CMK (cell line): ENCODE data around the gene APOA1.

ENCODE experiments used
- DNase-seq: peaks from one replicate; pipeline ENCODE4 v3.0.0-alpha.2; 2010; ENCODE audit warnings: low read depth

APOA1 gene

GRCh38 chr11:116833816-116834534 is 3.4 kb downstream of the APOA1 start:
- no peak for DNase-seq

- no peak for DNase-seq
Observed at GRCh38 chr11:116833491-116833815, 4.0 kb downstream of the APOA1 start.

- DNase-seq, result no peak
Observed at GRCh38 chr11:116832350-116833290, 4.8 kb downstream of the APOA1 start.

GRCh38 chr11:116831790-116832349 is 5.6 kb downstream of the APOA1 start:
- DNase-seq, result no peak

- DNase-seq, result no peak
Observed at GRCh38 chr11:116830184-116830912, 7.1 kb downstream of the APOA1 start.

- no peak for DNase-seq
Observed at GRCh38 chr11:116829525-116830183, 7.8 kb downstream of the APOA1 start, which contains the start of gene APOC3. APOC3 (plus strand) TSS chr11:116829907; CDS start chr11:116830583, 676 bp downstream.

GRCh38 chr11:116828632-116829524 is 8.5 kb downstream of the APOA1 start:
- no peak for DNase-seq

- DNase-seq, result no peak
Observed at GRCh38 chr11:116827461-116827860, 10.0 kb downstream of the APOA1 start.

GRCh38 chr11:116826751-116827431 is 10.5 kb downstream of the APOA1 start:
- no peak for DNase-seq

GRCh38 chr11:116825854-116826750 is 11.3 kb downstream of the APOA1 start:
- DNase-seq, result no peak

GRCh38 chr11:116825434-116825833 is 12.0 kb downstream of the APOA1 start:
- no peak for DNase-seq

- DNase-seq, result no peak
Observed at GRCh38 chr11:116823031-116823843, 14.2 kb downstream of the APOA1 start, which contains the start of gene APOA4. APOA4 (minus strand) TSS chr11:116823304; CDS start chr11:116823191, 113 bp downstream.

- DNase-seq, result no peak
Observed at GRCh38 chr11:116822575-116822974, 14.8 kb downstream of the APOA1 start.

GRCh38 chr11:116821050-116821918 is 16.1 kb downstream of the APOA1 start:
- DNase-seq, result no peak

- DNase-seq, result no peak
Observed at GRCh38 chr11:116819049-116819448, 18.4 kb downstream of the APOA1 start.

GRCh38 chr11:116814502-116814901 is 22.9 kb downstream of the APOA1 start:
- DNase-seq, result no peak
